Stomach (tissue), 19 donors: ENCODE measurements around the gene CETN1. TPM values are rescaled to one million over a fixed set of nuclear protein-coding genes. Genes with fewer than 3 reads are reported as not detected.
A peak's percentile ranks its signal among the peaks of the same experiment; 100 is the strongest.

ENCODE experiments used
- DNase-seq, 2 donors: peaks; one replicate each; pipeline versions ENCODE4 v3.0.0 to v3.0.0-alpha.2; 2013 to 2019
- H3K27ac ChIP-seq, 5 donors: fragments of 200-600 bp in 4 of 5; sonication (generic) in 4 of 5; one replicate each; pipeline ENCODE4 v1.5.1; 2013 to 2019; ENCODE audit warnings: mild to moderate bottlenecking in 1 of 5, moderate library complexity in 1 of 5
- H3K27me3 ChIP-seq, 3 donors: fragments of 200-600 bp; sonication (generic); one replicate each; pipeline ENCODE4 v1.5.1; 2017 to 2019; ENCODE audit warnings: mixed run types in 1 of 3
- H3K36me3 ChIP-seq, 4 donors: fragments of 200-600 bp; sonication (generic); 1 replicate in 3 of 4; 2 replicates in 1 of 4; pipeline ENCODE4 v1.5.1; 2016 to 2019
- H3K4me1 ChIP-seq, 4 donors: fragments of 200-600 bp; sonication (generic); one replicate each; pipeline ENCODE4 v1.5.1; 2016 to 2019
- H3K4me3 ChIP-seq, 4 donors: fragments of 200-600 bp; sonication (generic) in 3 of 4; one replicate each; pipeline ENCODE4 v1.5.1; 2016 to 2019; ENCODE audit warnings: mild to moderate bottlenecking in 1 of 4
- H3K9me3 ChIP-seq, 4 donors: fragments of 200-600 bp; sonication (generic); one replicate each; pipeline ENCODE4 v1.5.1; 2016 to 2019
- CTCF ChIP-seq, 7 experiments: fragments of 450-650 bp in 4 of 7; fragments of 200-600 bp in 3 of 7; sonication (generic) in 3 of 7; IDR thresholded peaks; one replicate each; pipeline ENCODE4 v1.5.1; 2016 to 2019; ENCODE audit warnings: antibody characterized with exemption in 7 of 7, control low read depth in 2 of 7, mild to moderate bottlenecking in 1 of 7
- EP300 ChIP-seq: sonication (generic); formaldehyde crosslinking; IDR thresholded peaks from one replicate; pipeline ENCODE4 v1.6.1; 2017; ENCODE audit warnings: antibody characterized with exemption
- POLR2A ChIP-seq, 4 donors: fragments of 450-650 bp; IDR thresholded peaks; one replicate each; pipeline ENCODE4 v1.6.1; 2016; ENCODE audit warnings: antibody characterized with exemption in 4 of 4, control low read depth in 2 of 4, mild to moderate bottlenecking in 1 of 4, moderate library complexity in 1 of 4
- POLR2AphosphoS5 ChIP-seq, 3 donors: sonication (generic); formaldehyde crosslinking; IDR thresholded peaks; one replicate each; pipeline ENCODE4 v1.6.1; 2016; ENCODE audit warnings: antibody characterized with exemption in 3 of 3
- WGBS, 5 donors: extraction: QIAGEN DNeasy Blood & Tissue Kit in 3 of 5; methylation state at CpG; one replicate each; pipeline versions ENCODE4 v1.1.5 to v1.1.7; 2013 to 2018; 5-methylcytosine and 5-hydroxymethylcytosine counted together
- intact Hi-C: fragments of 100-400 bp; cut with DNase I; formaldehyde crosslinking; loops from one replicate; pipeline ENCODE4 v1.15.1; 2023; ENCODE audit warnings: low total_unique reads
- long read RNA-seq, 10 donors: transcript quantifications; one replicate each; lab custom pipeline, GENCODE V29; 2026
- polyA plus RNA-seq, 3 donors: library from polyadenylated mRNA; stranded (reverse); fragments of 200-250 nt; gene quantifications; one replicate each; pipeline ENCODE4 v1.2.3, GENCODE V29; 2013
- total RNA-seq, 5 donors: library from RNA; depleted of rRNA; stranded (reverse); fragments of >200 nt; gene quantifications; one replicate each; pipeline versions ENCODE4 v1.1.0 to v1.2.3, GENCODE V29; 2014 to 2016
- donor health status: healthy with polysubstance abuse.
- donor health status: Bipolar disorder and iron deficiency.
- donor health status: healthy.

The CETN1 gene
- total RNA-seq (not detected), polyA plus RNA-seq (not detected)
- long read RNA-seq, donor 1 = 0 reads
- long read RNA-seq, donor 2 = 0 reads
- long read RNA-seq, donor 3 = 0 reads
- long read RNA-seq, donor 4 = 0 reads
- long read RNA-seq, donor 5 = 0 reads
- long read RNA-seq, donor 6 = 0 reads
- long read RNA-seq, donor 7 = 0 reads
- long read RNA-seq, donor 8 = 0 reads
- long read RNA-seq, donor 9 = 0 reads
- long read RNA-seq, donor 10 = 0 reads

- no peak within 1 kb of the TSS for H3K4me3 ChIP-seq
- no peaks in the 10 kb centered on the region for H3K27me3 ChIP-seq
- TF ChIP-seq CTCF (IDR thresholded peaks at IDR 0.05) = no peak
- no peak for TF ChIP-seq POLR2A (IDR thresholded peaks at IDR 0.05)
- TF ChIP-seq POLR2AphosphoS5 (IDR thresholded peaks at IDR 0.05) = no peak
- TF ChIP-seq EP300 = no peak
- H3K4me1 ChIP-seq = peaks cover 0 to 13% (median 4%) of the 10 kb centered on the region in 4 donors
- no peaks in the 10 kb centered on the region for H3K36me3 ChIP-seq
- peaks cover 0 to 8% (median 0%) of the 10 kb centered on the region in 4 donors for H3K9me3 ChIP-seq
- DNase-seq = no peak
- intact Hi-C loops = no loop called here
- WGBS, 5 donors = 90 to 97% (median 93%) methylated on average over 34 to 38 of the region's 38 CpGs
- H3K27ac ChIP-seq = no peak within 1 kb of the TSS
These were observed at the start of gene CETN1 for GRCh38 chr18:580154-580553. TSS of gene CETN1 (plus strand) at chr18:580380. CDS start at chr18:580409, 29 bp downstream.

GRCh38 chr18:532018-532417, 48.2 kb upstream of the CETN1 start:
- Histone ChIP-seq H3K4me1 (peaks cover 5 to 30% (median 14%) of the 10 kb centered on the region in 4 donors), H3K36me3 (no peaks in the 10 kb centered on the region), H3K27me3 (no peaks in the 10 kb centered on the region), H3K9me3 (no peaks in the 10 kb centered on the region), H3K4me3 (no peak overlapping the region), H3K27ac (no peak overlapping the region)
- 47 to 62% (median 50%) methylated on average over 4 of the region's 4 CpGs for WGBS, 5 donors
- intact Hi-C loops = no loop called here
- peak; percentile 14 to 35 for DNase-seq
- TF ChIP-seq CTCF (IDR thresholded peaks at IDR 0.05) = no peak
- no peak for TF ChIP-seq EP300
- no peak for TF ChIP-seq POLR2A (IDR thresholded peaks at IDR 0.05)
- TF ChIP-seq POLR2AphosphoS5 (IDR thresholded peaks at IDR 0.05) = no peak

GRCh38 chr18:532632-533031, 47.5 kb upstream of the CETN1 start:
- Histone ChIP-seq H3K9me3 (no peaks in the 10 kb centered on the region), H3K27me3 (no peaks in the 10 kb centered on the region), H3K36me3 (no peaks in the 10 kb centered on the region), H3K27ac (no peak overlapping the region), H3K4me1 (peaks cover 5 to 25% (median 13%) of the 10 kb centered on the region in 4 donors), H3K4me3 (no peak overlapping the region)
- no peak for DNase-seq
- TF ChIP-seq POLR2A (IDR thresholded peaks at IDR 0.05) (no peak), EP300 (no peak), CTCF (IDR thresholded peaks at IDR 0.05) (no peak), POLR2AphosphoS5 (IDR thresholded peaks at IDR 0.05) (no peak)
- intact Hi-C loops = no loop called here

- Histone ChIP-seq H3K4me1 (peaks cover 5 to 16% (median 9%) of the 10 kb centered on the region in 4 donors), H3K9me3 (no peaks in the 10 kb centered on the region), H3K27ac (peak overlapping the region; percentile 3 to 75 (median 47)), H3K36me3 (no peaks in the 10 kb centered on the region), H3K4me3 (no peak overlapping the region), H3K27me3 (no peaks in the 10 kb centered on the region)
- TF ChIP-seq POLR2AphosphoS5 (IDR thresholded peaks at IDR 0.05) = no peak
- no peak for TF ChIP-seq CTCF (IDR thresholded peaks at IDR 0.05)
- no peak for TF ChIP-seq POLR2A (IDR thresholded peaks at IDR 0.05)
- TF ChIP-seq EP300 = no peak
- DNase-seq = peak in 1 of 2 donors; percentile 23
- intact Hi-C loops = no loop called here
- WGBS, 5 donors = 30 to 52% (median 40%) methylated on average over 6 of the region's 6 CpGs
These were observed 46.1 kb upstream of the CETN1 start for GRCh38 chr18:533995-534601.
